Stomach smooth muscle (tissue), 2 donors: Measurements from ENCODE around the gene WDR7.

ENCODE experiments used
- H3K27ac ChIP-seq: one replicate; pipeline ENCODE4 v1.7.0; 2013; ENCODE audit warnings: mild to moderate bottlenecking, low read length, inconsistent platforms
- H3K27me3 ChIP-seq, 2 donors: one replicate each; pipeline ENCODE4 v1.7.0; 2013; ENCODE audit warnings: low read length in 2 of 2; ENCODE audit not compliant: insufficient read depth in 2 of 2, control insufficient read depth in 1 of 2
- H3K36me3 ChIP-seq, 2 donors: one replicate each; pipeline ENCODE4 v1.7.0; 2013; ENCODE audit warnings: low read length in 2 of 2; ENCODE audit not compliant: control insufficient read depth in 2 of 2, insufficient read depth in 2 of 2
- H3K4me1 ChIP-seq: one replicate; pipeline ENCODE4 v1.7.0; 2013; ENCODE audit warnings: low read length; ENCODE audit not compliant: control insufficient read depth, insufficient read depth
- H3K4me3 ChIP-seq, 2 donors: one replicate each; pipeline ENCODE4 v1.7.0; 2013; ENCODE audit warnings: low read length in 2 of 2
- H3K9ac ChIP-seq, 2 donors: one replicate each; pipeline ENCODE4 v1.7.0; 2013; ENCODE audit warnings: low read length in 2 of 2, mild to moderate bottlenecking in 1 of 2
- H3K9me3 ChIP-seq, 2 donors: one replicate each; pipeline ENCODE4 v1.7.0; 2013; ENCODE audit warnings: low read length in 2 of 2; ENCODE audit not compliant: control insufficient read depth in 2 of 2
- donor health status: healthy.
- donor health status: Pancreatic carcinoma.

Gene WDR7

DNA sequence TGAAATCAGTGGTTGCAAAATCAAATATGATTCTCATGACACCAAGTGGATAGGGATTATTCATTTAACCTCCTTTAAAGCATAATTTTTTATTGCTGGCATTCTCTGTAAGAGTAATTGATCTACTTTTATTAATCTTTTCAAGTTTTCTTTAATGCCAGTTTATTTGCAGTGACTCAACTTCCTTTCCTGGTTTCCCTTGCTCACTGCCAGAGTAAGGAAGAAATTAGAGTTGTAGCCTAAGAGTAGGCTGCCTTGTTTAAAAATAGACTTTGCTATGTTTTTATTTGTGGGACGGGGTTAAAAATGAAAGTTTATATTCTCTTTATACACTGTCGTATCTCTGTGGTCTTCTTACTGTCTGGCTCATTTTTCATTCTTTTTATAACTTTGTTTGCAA is 148.6 kb downstream of the WDR7 start:
- Histone ChIP-seq H3K27ac (no peak overlapping the region), H3K4me3 (no peak overlapping the region), H3K4me1 (no peaks in the 10 kb centered on the region), H3K36me3 (peaks cover 0 to 2% of the 10 kb centered on the region in 2 donors), H3K9ac (no peak overlapping the region), H3K27me3 (no peaks in the 10 kb centered on the region), H3K9me3 (no peaks in the 10 kb centered on the region)

DNA sequence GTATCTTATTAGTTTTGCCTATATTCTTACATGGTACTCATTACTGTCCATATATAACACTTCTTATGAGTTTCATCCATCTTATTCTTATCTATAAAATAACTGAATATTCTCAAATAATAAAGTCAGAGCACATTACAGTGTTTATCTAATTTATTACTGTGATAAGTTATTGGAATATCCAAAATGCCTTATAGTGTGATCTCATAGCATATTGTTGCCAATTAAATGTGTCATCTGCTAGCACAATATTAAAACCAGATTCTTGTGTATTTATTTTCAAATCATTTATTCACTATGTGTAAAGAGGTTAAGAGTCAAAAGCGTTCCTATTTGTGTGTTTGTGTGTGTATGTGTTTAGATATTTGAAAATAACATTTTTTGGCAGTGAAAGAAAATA is 151.9 kb downstream of the WDR7 start:
- H3K9ac ChIP-seq = no peak overlapping the region
- H3K27me3 ChIP-seq = no peaks in the 10 kb centered on the region
- no peak overlapping the region for H3K27ac ChIP-seq
- H3K4me1 ChIP-seq = no peaks in the 10 kb centered on the region
- no peaks in the 10 kb centered on the region for H3K9me3 ChIP-seq
- H3K36me3 ChIP-seq = peaks cover 0 to 2% of the 10 kb centered on the region in 2 donors
- H3K4me3 ChIP-seq = no peak overlapping the region

- no peaks in the 10 kb centered on the region for H3K9me3 ChIP-seq
- no peaks in the 10 kb centered on the region for H3K4me1 ChIP-seq
- no peak overlapping the region for H3K4me3 ChIP-seq
- H3K9ac ChIP-seq = no peak overlapping the region
- no peak overlapping the region for H3K27ac ChIP-seq
- no peaks in the 10 kb centered on the region for H3K27me3 ChIP-seq
- peaks cover 0 to 2% of the 10 kb centered on the region in 2 donors for H3K36me3 ChIP-seq
These were observed 153.2 kb downstream of the WDR7 start for GRCh38 chr18:56804395-56804794.

GRCh38 chr18:56807901-56808300 is 156.7 kb downstream of the WDR7 start:
- H3K4me1 ChIP-seq = no peaks in the 10 kb centered on the region
- H3K27ac ChIP-seq = no peak overlapping the region
- no peak overlapping the region for H3K9ac ChIP-seq
- H3K36me3 ChIP-seq = peaks cover 0 to 2% of the 10 kb centered on the region in 2 donors
- H3K4me3 ChIP-seq = no peak overlapping the region
- H3K9me3 ChIP-seq = no peaks in the 10 kb centered on the region
- no peaks in the 10 kb centered on the region for H3K27me3 ChIP-seq

- H3K4me1 ChIP-seq = no peaks in the 10 kb centered on the region
- peaks cover 0 to 3% of the 10 kb centered on the region in 2 donors for H3K36me3 ChIP-seq
- no peak overlapping the region for H3K4me3 ChIP-seq
- H3K27me3 ChIP-seq = no peaks in the 10 kb centered on the region
- H3K9ac ChIP-seq = no peak overlapping the region
- no peak overlapping the region for H3K27ac ChIP-seq
- no peaks in the 10 kb centered on the region for H3K9me3 ChIP-seq
These were observed 161.5 kb downstream of the WDR7 start for GRCh38 chr18:56812674-56813073.

- H3K36me3 ChIP-seq = peaks cover 0 to 3% of the 10 kb centered on the region in 2 donors
- no peaks in the 10 kb centered on the region for H3K27me3 ChIP-seq
- H3K9me3 ChIP-seq = no peaks in the 10 kb centered on the region
- H3K4me3 ChIP-seq = no peak overlapping the region
- no peaks in the 10 kb centered on the region for H3K4me1 ChIP-seq
- H3K9ac ChIP-seq = no peak overlapping the region
- H3K27ac ChIP-seq = no peak overlapping the region
These were observed 164.8 kb downstream of the WDR7 start for GRCh38 chr18:56815926-56816325.

DNA sequence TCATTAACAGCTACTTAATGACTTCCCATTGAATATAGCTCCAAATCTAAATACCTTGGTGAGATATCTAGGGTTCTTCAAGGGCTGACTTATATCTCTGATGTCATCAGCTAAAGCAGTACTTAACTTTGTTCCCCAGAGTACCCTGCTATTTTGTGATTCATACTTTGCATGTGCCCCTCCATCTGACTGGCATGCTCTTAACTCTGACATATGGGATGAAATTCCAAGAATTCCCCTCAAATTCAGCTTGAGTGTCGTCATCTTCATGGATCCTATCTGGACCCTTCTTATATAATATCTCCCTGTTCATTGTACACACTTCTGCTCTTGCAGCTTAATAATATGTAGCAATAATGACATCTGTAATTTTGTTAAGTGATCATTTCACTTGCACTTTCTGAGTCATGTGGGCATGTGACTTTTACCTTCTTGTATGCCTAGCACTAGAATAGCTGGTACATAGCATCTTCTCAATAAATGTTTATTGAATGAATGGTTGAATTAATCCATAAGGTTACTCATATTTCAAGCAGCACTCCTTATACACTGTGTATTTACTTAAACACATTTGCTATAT is 172.9 kb downstream of the WDR7 start:
- H3K9me3 ChIP-seq = no peaks in the 10 kb centered on the region
- no peak overlapping the region for H3K9ac ChIP-seq
- H3K36me3 ChIP-seq = peaks cover 0 to 2% of the 10 kb centered on the region in 2 donors
- H3K4me3 ChIP-seq = no peak overlapping the region
- no peak overlapping the region for H3K27ac ChIP-seq
- H3K27me3 ChIP-seq = no peaks in the 10 kb centered on the region
- no peaks in the 10 kb centered on the region for H3K4me1 ChIP-seq

DNA sequence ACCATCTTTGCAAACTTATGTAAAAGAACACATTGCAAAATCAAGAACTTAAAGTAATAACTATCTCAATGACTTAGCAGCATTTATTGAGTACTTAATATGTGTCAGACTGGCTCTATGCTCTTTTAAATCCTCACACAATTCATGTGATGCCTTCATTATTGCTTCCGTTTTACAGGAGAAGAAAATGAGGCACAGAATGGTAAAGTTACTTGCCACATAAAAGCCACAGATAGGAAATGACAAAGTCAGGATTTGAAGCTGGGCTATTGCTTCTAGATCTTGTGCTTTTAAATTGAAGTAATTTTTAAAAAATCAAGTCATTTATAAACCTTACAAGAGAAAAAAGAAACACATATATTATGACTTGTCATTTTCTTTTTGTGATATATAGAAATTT is 174.2 kb downstream of the WDR7 start:
- H3K27ac ChIP-seq = no peak overlapping the region
- H3K4me3 ChIP-seq = no peak overlapping the region
- peaks cover 0 to 2% of the 10 kb centered on the region in 2 donors for H3K36me3 ChIP-seq
- no peaks in the 10 kb centered on the region for H3K9me3 ChIP-seq
- no peaks in the 10 kb centered on the region for H3K27me3 ChIP-seq
- no peak overlapping the region for H3K9ac ChIP-seq
- H3K4me1 ChIP-seq = no peaks in the 10 kb centered on the region

DNA sequence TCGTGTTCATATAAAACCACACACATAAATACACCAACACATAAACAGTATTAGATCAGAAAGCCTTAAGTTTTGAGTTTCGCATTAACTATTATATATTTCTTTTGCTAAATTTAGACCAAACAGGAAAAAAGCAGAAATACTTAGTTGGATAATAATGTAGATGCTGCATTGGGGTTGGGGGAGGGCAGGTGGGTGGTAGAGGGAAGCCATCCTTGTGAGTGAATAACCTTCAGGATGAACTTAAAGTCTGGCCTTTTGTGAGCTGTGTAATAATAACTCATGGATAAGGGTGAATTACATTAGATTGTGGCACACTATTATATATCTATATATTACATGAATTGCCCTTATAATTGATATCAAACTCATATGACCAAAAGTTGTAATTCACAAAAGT is 174.7 kb downstream of the WDR7 start:
- Histone ChIP-seq H3K9me3 (no peaks in the 10 kb centered on the region), H3K36me3 (peaks cover 0 to 2% of the 10 kb centered on the region in 2 donors), H3K27me3 (no peaks in the 10 kb centered on the region), H3K4me3 (no peak overlapping the region), H3K27ac (no peak overlapping the region), H3K9ac (no peak overlapping the region), H3K4me1 (no peaks in the 10 kb centered on the region)

DNA sequence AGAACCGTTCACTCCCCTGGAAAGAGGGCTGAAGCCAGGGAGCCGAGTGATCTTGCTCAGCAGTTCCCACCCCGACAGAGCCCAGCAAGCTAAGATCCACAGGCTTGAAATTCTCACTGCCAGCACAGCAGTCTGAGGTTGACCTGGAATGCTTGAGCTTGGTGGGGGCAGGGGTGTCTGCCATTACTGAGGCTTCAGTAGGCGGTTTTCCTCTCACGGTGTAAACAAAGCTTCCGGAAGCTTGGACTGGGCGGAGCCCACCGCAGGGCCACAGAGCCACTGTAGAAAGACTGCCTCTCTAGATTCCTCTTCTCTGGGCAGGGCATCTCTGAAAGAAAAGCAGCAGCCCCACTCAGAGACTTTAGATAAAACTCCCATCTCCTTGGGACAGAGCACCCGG is 180.8 kb downstream of the WDR7 start:
- H3K36me3 ChIP-seq = no peaks in the 10 kb centered on the region
- no peak overlapping the region for H3K4me3 ChIP-seq
- H3K9me3 ChIP-seq = no peaks in the 10 kb centered on the region
- no peaks in the 10 kb centered on the region for H3K4me1 ChIP-seq
- no peak overlapping the region for H3K9ac ChIP-seq
- H3K27ac ChIP-seq = no peak overlapping the region
- no peaks in the 10 kb centered on the region for H3K27me3 ChIP-seq

GRCh38 chr18:56835331-56835730 is 184.2 kb downstream of the WDR7 start:
- Histone ChIP-seq H3K27ac (no peak overlapping the region), H3K9me3 (no peaks in the 10 kb centered on the region), H3K4me1 (no peaks in the 10 kb centered on the region), H3K36me3 (no peaks in the 10 kb centered on the region), H3K4me3 (no peak overlapping the region), H3K27me3 (no peaks in the 10 kb centered on the region), H3K9ac (no peak overlapping the region)
